Hepatocyte (in vitro differentiated cells): ENCODE measurements around the gene ABCA2. TPM values are rescaled to one million over a fixed set of nuclear protein-coding genes. Genes with fewer than 3 reads are reported as not detected.

ENCODE experiments used
- DNase-seq: peaks from one replicate; pipeline ENCODE4 v3.0.0-alpha.2; 2016; ENCODE audit warnings: low spot score
- H2AFZ ChIP-seq: fragments of 200-600 bp; sonication (generic); 2 replicates; pipeline ENCODE4 v1.6.0; 2016; ENCODE audit warnings: antibody characterized with exemption, mild to moderate bottlenecking
- H3K27ac ChIP-seq: fragments of 200-600 bp; sonication (generic); 2 replicates; pipeline ENCODE4 v1.5.1; 2016; ENCODE audit warnings: mild to moderate bottlenecking
- H3K27me3 ChIP-seq: fragments of 200-600 bp; sonication (generic); 2 replicates; pipeline ENCODE4 v1.6.1; 2016
- H3K36me3 ChIP-seq: fragments of 200-600 bp; sonication (generic); replicated peaks from 2 replicates; pipeline ENCODE4 v1.5.1; 2016; ENCODE audit warnings: low read depth; ENCODE audit not compliant: insufficient read depth
- H3K4me1 ChIP-seq: fragments of 200-600 bp; sonication (generic); 2 replicates; pipeline ENCODE4 v1.5.1; 2016; ENCODE audit warnings: mild to moderate bottlenecking, moderate library complexity; ENCODE audit not compliant: insufficient read depth
- H3K4me2 ChIP-seq: fragments of 200-600 bp; sonication (generic); 2 replicates; pipeline ENCODE4 v1.6.0; 2016
- H3K4me3 ChIP-seq: fragments of 200-600 bp; sonication (generic); 2 replicates; pipeline ENCODE4 v1.5.1; 2016; ENCODE audit warnings: mild to moderate bottlenecking
- H3K79me2 ChIP-seq: fragments of 200-600 bp; sonication (generic); 2 replicates; pipeline ENCODE4 v1.6.0; 2017; ENCODE audit warnings: mild to moderate bottlenecking
- H3K9me2 ChIP-seq: fragments of 200-600 bp; sonication (generic); replicated peaks from 2 replicates; pipeline ENCODE4 v1.6.0; 2017; ENCODE audit warnings: mild to moderate bottlenecking; ENCODE audit not compliant: insufficient read depth
- H3K9me3 ChIP-seq: fragments of 200-600 bp; sonication (generic); 2 replicates; pipeline ENCODE4 v1.5.1; 2016; ENCODE audit warnings: low read depth, mild to moderate bottlenecking
- H4K20me1 ChIP-seq: fragments of 200-600 bp; sonication (generic); 2 replicates; pipeline ENCODE4 v1.6.0; 2016; ENCODE audit warnings: mild to moderate bottlenecking; ENCODE audit not compliant: insufficient read depth, poor library complexity, severe bottlenecking
- CTCF ChIP-seq: fragments of 200-600 bp; sonication (generic); IDR thresholded peaks from 2 replicates; pipeline ENCODE4 v1.5.1; 2016; ENCODE audit warnings: antibody characterized with exemption, mild to moderate bottlenecking; ENCODE audit not compliant: poor library complexity
- EZH2 ChIP-seq: fragments of 200-600 bp; sonication (generic); IDR thresholded peaks from 2 replicates; pipeline ENCODE4 v1.6.1; 2016; ENCODE audit warnings: antibody characterized with exemption, mild to moderate bottlenecking, borderline replicate concordance
- EZH2phosphoT487 ChIP-seq: fragments of 200-600 bp; sonication (generic); IDR thresholded peaks from one replicate; pipeline ENCODE4 v1.6.1; 2018; ENCODE audit warnings: antibody characterized with exemption, mild to moderate bottlenecking, low read depth, moderate library complexity; ENCODE audit not compliant: unreplicated experiment, severe bottlenecking
- WGBS: methylation state at CpG from one replicate; pipeline ENCODE4 v1.1.6; 2016; ENCODE audit warnings: low lambda C conversion rate; ENCODE audit errors: missing lambda C conversion rate; 5-methylcytosine and 5-hydroxymethylcytosine counted together
- polyA plus RNA-seq: library from polyadenylated mRNA; unstranded; fragments of >200 nt; fragmentation: Nextera tagmentation; extraction: Ambion mirVana; gene quantifications from 2 replicates; pipeline ENCODE4 v1.2.1, GENCODE V29; 2016
- total RNA-seq: library from RNA; depleted of rRNA; stranded (reverse); fragments of >200 nt; gene quantifications from 2 replicates; pipeline ENCODE4 v1.2.3, GENCODE V29; 2014

The ABCA2 gene
- total and polyA plus RNA-seq, 2 experiments from 2014 or later, result 14.6 to 15.6 TPM

DNA sequence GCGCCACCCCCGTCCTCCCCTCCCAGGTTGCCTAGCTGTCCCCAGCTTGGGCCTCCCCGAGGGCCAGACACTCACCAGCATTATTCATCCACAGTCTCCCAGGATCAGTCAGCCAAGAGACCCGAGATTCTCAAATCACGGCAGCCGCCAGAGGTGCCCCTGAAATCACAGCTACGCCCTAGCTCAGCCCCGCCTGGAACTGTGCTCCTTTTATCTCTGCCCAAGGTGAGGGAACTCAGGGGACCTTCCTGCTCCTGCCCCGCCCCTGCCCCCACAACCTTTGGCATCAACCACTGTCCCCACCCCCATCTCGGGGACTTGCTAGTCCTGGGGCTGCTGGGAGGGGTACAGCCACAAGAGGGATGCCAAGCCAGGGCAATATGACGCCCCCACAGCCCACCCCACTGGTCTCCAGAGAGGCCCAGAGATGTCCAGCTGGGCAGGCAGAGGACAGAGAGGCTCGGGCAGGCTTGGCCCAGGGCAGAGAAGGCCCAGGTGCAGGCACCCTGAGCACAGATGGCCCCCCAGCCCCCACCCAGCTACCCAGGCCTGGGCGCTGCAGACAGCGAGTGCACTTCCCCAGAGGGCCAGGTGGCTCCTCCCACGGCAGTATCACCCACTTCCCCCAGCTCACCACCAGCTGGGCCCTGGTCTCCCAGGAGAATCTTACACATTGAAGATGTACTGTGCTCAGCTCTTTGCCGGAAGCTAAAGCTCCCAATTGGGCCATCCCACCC lies 4.0 kb upstream of the ABCA2 start, which contains the start of gene FUT7:
TSS of gene FUT7 (minus strand) at position 185 of the 737 bp plus-strand sequence. CDS start at position 88, 97 bp downstream.
- TF ChIP-seq EZH2 (no peak), CTCF (no peak), EZH2phosphoT487 (no peak)
- H3K9me3 ChIP-seq, result no peaks in the 10 kb centered on the region
- H3K79me2 ChIP-seq, result no peaks in the 10 kb centered on the region
- H2AFZ ChIP-seq, result no peak within 1 kb of the TSS
- no peak for DNase-seq
- H3K36me3 ChIP-seq, result no peaks in the 10 kb centered on the region
- H4K20me1 ChIP-seq, result no peaks in the 10 kb centered on the region
- peaks cover 19% of the 10 kb centered on the region for H3K4me1 ChIP-seq
- H3K27me3 ChIP-seq, result no peaks in the 10 kb centered on the region
- no peak within 1 kb of the TSS for H3K4me3 ChIP-seq
- no peak within 1 kb of the TSS for H3K4me2 ChIP-seq
- no peaks in the 10 kb centered on the region for H3K9me2 ChIP-seq
- WGBS, result 75% methylated on average over 16 of the region's 16 CpGs
- no peak within 1 kb of the TSS for H3K27ac ChIP-seq

GRCh38 chr9:137030538-137031527 lies 2.8 kb upstream of the ABCA2 start:
- Histone ChIP-seq H3K27me3 (no peaks in the 10 kb centered on the region), H2AFZ (no peak overlapping the region), H3K79me2 (no peaks in the 10 kb centered on the region), H3K4me2 (no peak overlapping the region), H3K9me2 (no peaks in the 10 kb centered on the region), H3K4me3 (no peak overlapping the region), H3K27ac (no peak overlapping the region), H3K36me3 (no peaks in the 10 kb centered on the region), H3K9me3 (no peaks in the 10 kb centered on the region), H3K4me1 (peaks cover 20% of the 10 kb centered on the region), H4K20me1 (no peaks in the 10 kb centered on the region)
- 97% methylated on average over 56 of the region's 65 CpGs for WGBS
- TF ChIP-seq CTCF (no peak), EZH2 (no peak), EZH2phosphoT487 (no peak)
- DNase-seq, result no peak

GRCh38 chr9:137030006-137030405 lies 2.0 kb upstream of the ABCA2 start:
- no peak overlapping the region for H3K4me2 ChIP-seq
- 86% methylated on average over 14 of the region's 15 CpGs for WGBS

More at GRCh38 chr9:137030006-137030405, 2.0 kb upstream of the ABCA2 start:
- H3K4me1 ChIP-seq, result peaks cover 20% of the 10 kb centered on the region
- H3K36me3 ChIP-seq, result no peaks in the 10 kb centered on the region
- DNase-seq, result no peak
- no peak overlapping the region for H3K27ac ChIP-seq
- H3K9me3 ChIP-seq, result no peaks in the 10 kb centered on the region
- H3K27me3 ChIP-seq, result no peaks in the 10 kb centered on the region
- H3K4me3 ChIP-seq, result no peak overlapping the region
- TF ChIP-seq EZH2phosphoT487 (no peak), CTCF (no peak), EZH2 (no peak)
- no peaks in the 10 kb centered on the region for H3K79me2 ChIP-seq
- H4K20me1 ChIP-seq, result no peaks in the 10 kb centered on the region
- H3K9me2 ChIP-seq, result no peaks in the 10 kb centered on the region
- no peak overlapping the region for H2AFZ ChIP-seq
